ENCODE measurements around the gene PATJ.
"Not testable (repeated sequence)": the region's sequence is repeated elsewhere in the genome, so short reads cannot be mapped to it uniquely, and the experiment has no call there.

The PATJ gene

GRCh38 chr1:62185677-62186076 is 443.4 kb downstream of the PATJ start:
- DNase-seq, result no peak

GRCh38 chr1:62187548-62187947 is 445.3 kb downstream of the PATJ start:
- DNase-seq, result no peak

DNA sequence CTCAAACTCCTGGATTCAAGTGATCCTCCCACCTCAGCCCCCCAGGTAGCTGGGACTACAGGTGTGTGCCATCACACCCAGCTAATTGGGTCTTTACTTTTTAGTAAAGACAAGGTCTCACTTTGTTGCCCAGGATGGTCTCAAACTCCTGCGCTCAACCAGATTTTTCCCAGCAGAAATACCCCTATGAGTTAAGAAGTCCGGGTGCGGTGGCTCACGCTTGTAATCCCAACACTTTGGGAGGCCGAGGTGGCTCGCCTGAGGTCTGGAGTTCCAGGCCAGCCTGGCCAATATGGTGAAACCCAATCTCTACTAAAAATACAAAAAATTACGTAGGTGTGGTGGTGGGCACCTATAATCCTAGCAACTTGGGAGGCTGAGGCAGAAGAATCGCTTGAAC is 445.8 kb downstream of the PATJ start:
- no peak for DNase-seq

DNA sequence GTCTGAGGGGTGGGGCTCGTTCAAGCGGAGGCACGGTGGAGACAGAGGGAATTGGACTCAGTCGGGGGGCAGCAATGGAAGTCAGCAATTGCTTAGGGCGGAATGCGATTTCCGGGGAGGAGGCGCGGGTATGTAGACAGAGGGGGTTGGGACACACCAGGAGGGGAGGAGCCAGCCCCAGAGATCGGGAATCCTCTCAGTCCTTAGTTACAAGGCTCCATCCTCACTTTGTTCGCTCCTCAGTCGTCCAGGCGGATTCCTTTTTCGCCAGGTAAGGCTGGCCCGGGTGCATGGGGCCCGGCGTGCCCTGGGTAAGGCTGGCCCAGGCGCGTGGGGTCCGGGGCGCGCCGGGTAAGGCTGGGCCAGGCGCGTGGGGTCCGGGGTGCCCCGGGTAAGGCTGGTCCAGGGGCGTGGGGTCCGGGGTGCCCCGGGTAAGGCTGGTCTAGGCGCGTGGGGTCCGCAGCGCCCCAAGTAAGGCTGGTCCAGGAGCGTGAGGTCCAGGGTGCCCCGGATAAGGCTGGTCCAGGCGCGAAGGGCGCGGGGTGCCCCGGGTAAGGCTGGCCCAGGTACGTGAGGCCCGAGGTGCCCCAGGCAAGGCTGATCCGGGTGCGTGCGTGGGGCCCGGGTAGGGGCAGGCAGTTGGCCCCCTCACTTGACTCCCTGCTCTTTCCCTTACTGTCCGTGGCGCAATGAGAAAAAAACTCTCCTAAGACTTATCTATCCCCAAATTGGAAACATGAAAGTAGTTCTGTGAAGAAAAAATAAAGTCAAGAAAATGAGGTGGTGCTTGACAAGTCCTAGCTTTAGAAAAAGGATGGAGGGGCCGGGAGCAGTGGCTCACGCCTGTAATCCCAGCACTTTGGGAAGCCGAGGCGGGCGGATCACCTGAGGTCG is 452.6 kb downstream of the PATJ start, which contains the start of gene L1TD1:
Gene L1TD1, plus strand, starts transcription at position 199 of the 894 bp plus-strand sequence. CDS start 11,780 bp downstream, outside the sequence.
- DNase-seq, result no peak

DNA sequence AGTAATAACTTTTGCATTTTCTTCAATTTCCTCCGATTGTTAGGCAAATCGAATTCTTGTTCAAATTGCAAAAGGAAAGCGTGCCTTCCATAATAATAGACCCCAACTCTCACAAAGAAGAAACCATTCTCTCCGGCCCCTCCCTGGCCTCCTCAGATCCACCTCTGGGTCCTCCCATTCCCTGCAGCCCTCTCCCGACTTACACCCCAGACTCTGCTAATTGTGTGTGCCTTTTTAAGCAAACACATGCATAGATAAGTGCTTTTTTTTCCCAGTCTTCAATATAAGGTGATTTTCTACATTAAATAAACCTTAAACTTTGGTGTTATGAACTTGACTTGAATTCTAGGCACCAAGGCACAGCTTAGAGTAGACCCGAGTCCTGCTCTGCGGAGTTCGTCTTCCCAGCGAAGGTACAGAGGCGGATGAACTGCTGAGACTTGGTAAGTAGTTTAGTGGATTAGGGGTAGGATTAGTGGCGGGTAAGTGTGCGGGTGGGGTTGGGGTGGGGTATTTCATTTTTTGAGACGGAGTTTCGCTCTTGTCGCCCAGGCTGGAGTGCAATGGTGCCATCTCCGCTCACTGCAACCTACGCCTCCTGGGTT is 453.9 kb downstream of the PATJ start:
- DNase-seq, result no peak

DNA sequence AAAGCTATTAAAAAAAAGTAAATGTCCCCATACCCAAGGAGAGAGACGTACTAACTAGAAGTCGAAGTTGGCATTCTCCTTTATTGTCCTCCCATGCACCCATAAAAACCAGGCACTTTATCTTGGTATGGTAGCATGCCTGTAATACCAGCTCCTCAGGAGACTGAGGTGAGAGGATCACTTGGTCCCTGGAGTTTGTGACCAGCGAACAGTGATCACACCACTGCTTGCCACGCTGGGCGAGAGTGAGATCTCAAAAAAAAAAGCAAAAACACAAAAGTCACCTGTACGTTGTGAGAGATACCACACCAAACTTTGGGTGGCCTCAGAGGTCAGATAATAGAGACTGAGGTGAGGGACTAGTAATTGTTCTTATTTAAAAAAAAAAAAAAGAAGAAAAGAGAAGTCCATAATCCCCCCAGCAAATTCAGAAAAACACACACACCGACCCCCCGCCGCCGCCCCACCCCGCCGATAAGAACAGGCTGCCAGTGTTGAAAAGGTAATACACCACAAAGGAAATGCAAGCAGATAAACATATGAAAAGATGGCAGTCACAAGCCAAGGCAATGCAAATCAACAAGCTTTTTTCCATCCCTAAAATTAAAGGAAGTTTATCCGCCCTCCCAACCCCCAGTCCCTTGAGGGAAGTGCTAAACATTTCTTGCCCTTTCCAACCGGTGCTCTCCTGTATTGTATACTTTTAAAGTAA is 455.9 kb downstream of the PATJ start:
- DNase-seq, result no peak

DNA sequence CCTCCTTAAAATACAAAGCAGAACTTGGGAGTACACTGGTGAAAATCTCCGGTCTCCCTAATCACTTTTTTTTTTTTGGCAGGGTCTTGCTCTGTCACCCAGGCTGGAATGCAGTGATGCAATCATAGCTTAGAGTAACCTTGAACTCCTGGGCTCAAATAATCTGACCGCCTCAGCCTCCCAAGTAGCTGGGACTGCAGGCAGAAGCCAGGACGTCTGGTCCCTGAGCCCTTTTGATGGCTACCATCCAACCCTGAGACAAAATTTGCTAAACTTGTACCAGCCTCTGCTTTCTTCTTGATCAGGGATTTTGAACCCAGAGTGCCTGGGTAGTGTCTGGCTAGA is 456.5 kb downstream of the PATJ start:
- DNase-seq, result no peak

- no peak for DNase-seq
These were observed 464.9 kb downstream of the PATJ start for GRCh38 chr1:62207187-62207586.

DNA sequence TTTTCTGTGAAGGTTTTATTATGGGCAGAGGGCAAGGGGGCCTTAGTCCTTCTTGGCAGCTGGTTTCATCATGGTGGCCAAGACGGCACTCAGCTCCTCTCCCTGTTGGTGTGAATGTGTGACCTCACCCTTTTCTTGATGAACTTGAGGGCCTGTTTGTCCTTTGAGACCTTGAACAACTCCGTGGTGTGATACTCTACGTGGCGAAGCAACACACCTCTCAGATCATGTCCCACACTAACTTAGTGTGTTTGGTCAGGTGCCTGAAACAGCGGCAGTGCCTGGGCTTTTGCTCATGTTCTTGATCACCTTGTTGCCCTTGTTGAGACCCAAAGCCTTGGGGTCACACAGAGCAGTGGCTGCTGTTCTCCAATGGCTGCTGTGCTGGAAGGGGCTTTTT is 465.8 kb downstream of the PATJ start:
- no peak for DNase-seq

DNA sequence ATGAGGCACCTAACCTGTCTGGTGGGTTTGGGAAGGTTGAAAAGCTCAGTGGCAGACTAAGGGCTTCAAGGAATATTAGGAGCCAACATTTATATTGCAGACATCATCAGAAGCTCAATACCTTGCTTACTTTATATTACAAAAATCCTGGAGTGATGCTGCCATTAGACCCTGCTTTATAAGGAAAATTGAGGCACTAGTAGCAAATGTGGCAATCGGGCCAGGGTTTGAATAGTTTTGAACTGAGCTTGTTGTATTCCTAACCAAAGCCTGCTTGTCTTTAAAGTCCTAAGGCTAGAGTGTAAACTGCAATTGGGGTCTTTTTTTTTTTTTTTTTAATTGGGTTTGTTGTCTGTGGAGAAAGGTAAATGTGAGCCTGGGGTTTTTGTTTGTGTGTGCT is 466.7 kb downstream of the PATJ start:
- no peak for DNase-seq

- no peak for DNase-seq
These were observed 467.8 kb downstream of the PATJ start for GRCh38 chr1:62209931-62210595.

DNA sequence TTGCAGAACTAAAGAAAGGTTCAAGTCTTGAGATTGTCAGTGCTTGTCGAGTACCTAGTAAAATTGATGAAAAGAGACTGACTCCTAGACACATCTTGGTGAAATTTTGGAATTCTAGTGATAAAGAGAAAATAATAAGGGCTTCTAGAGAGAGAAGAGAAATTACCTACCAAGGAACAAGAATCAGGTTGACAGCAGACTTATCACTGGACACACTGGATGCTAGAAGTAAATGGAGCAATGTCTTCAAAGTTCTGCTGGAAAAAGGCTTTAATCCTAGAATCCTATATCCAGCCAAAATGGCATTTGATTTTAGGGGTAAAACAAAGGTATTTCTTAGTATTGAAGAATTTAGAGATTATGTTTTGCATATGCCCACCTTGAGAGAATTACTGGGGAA is 468.7 kb downstream of the PATJ start:
- no peak for DNase-seq

- no peak for DNase-seq
These were observed 470.1 kb downstream of the PATJ start for GRCh38 chr1:62212411-62212810.

DNA sequence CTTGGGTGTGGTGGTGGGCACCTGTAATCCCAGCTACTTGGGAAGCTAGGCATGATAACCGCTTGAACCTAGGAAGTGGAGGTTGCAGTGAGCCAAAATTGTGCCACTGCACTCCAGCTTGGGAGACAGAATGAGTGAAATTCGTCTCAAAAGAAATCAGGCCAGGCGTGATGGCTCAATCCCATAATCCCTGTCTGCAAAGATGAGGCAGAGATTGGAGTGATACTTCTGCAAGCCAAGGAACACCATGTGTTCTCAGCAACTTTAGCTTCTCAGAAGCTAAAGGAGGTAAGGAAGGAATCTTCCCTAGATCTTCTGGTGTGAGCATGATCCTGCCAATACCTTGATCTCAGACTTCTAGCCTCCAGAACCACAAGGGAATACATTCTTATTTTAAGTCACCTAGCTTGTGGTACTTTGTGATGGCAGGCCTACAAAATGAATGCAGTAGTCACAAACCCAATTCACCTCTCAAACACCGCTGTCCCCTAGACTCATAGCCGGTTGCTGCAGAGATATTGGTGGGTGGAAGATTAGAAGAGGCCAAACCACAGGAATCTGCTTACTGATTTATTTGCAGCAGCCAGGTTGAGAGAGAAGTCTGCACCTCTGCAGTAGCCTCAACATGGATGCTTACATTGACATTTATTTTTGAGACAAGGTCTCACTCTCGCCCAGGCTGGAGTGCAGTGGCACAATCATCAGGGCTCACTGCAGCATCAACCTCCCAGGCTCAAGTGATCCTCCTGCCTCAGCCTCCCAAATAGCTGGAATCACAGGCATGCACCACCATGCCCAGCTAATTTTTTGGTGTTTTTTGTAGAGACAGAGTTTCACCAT is 471.0 kb downstream of the PATJ start:
- no peak for DNase-seq

DNA sequence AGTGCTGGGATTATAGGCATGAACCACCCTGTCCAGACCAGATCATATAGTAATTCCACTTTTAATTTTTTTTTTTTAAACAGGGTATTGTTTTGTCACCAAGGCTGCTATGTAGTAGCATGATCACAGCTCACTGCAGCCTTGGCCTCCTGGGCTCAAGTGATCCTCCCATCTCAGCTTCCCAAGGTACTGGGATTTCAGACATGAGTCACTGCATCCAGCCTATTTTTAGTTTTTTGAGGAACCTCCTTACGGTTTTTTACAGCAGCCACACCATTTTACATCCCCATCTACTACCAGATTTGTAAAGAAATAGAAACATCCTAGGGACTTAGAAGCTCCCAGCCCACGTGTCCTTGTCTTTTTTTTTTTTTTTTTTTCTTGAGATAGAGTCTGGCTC is 476.3 kb downstream of the PATJ start:
- no peak for DNase-seq

GRCh38 chr1:62220456-62220855 is 478.2 kb downstream of the PATJ start:
- not testable (repeated sequence) for DNase-seq

GRCh38 chr1:62221171-62221570 is 478.9 kb downstream of the PATJ start:
- DNase-seq, result no peak

- no peak for DNase-seq
These were observed 480.0 kb downstream of the PATJ start for GRCh38 chr1:62222321-62222720.

DNA sequence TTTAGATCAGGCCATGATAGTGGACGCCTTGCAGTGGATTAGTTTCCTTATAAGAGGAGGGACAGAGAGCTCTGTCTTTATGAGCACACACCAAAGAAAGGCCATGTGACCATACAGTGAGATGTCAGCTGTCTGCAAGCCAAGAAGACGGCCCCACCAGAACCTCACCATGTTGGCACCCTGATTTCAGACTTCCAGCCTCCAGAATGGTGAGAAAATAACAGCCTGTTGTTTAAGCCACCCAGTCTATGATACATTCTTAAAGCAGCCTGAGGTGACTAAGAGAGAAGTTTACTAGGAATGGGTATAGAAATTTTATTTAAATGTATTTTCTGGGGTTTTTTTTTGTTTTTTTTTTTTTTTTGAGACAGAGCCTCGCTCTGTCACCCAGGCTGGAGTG is 481.9 kb downstream of the PATJ start:
- DNase-seq, result no peak

- DNase-seq, result no peak
These were observed 485.2 kb downstream of the PATJ start for GRCh38 chr1:62227496-62227895.
